SK-N-SH (cell line): ENCODE results near the gene AGL.

Experiments used
- CHD2 ChIP-seq: fragments of 150-350 bp; IDR thresholded peaks from 2 replicates; pipeline ENCODE4 v1.6.1; 2018; ENCODE audit warnings: low read length; ENCODE audit not compliant: partially characterized antibody
- EP300 ChIP-seq, 2 experiments: IDR thresholded peaks; 2 replicates each; pipeline versions ENCODE4 v1.4.0 to v1.6.1; 2012; ENCODE audit warnings: borderline replicate concordance in 1 of 2, low read depth in 1 of 2, low read length in 1 of 2
- EZH2phosphoT487 ChIP-seq: fragments of 200-600 bp; sonication (generic); IDR thresholded peaks from 2 replicates; pipeline ENCODE4 v1.6.1; 2017; ENCODE audit warnings: low read depth, mixed run types, mild to moderate bottlenecking, antibody characterized with exemption, moderate library complexity, borderline replicate concordance
- FOXM1 ChIP-seq: IDR thresholded peaks from 2 replicates; pipeline ENCODE4 v1.4.0; 2012; ENCODE audit warnings: low read depth, mild to moderate bottlenecking
- GABPA ChIP-seq: IDR thresholded peaks from 2 replicates; pipeline ENCODE4 v1.4.0; 2012; ENCODE audit warnings: low read depth, mild to moderate bottlenecking
- NFIC ChIP-seq: IDR thresholded peaks from 2 replicates; pipeline ENCODE4 v1.4.0; 2012; ENCODE audit warnings: borderline replicate concordance
- RAD21 ChIP-seq: IDR thresholded peaks from 2 replicates; pipeline ENCODE4 v1.6.1; 2012; ENCODE audit warnings: mild to moderate bottlenecking, low read length

DNA sequence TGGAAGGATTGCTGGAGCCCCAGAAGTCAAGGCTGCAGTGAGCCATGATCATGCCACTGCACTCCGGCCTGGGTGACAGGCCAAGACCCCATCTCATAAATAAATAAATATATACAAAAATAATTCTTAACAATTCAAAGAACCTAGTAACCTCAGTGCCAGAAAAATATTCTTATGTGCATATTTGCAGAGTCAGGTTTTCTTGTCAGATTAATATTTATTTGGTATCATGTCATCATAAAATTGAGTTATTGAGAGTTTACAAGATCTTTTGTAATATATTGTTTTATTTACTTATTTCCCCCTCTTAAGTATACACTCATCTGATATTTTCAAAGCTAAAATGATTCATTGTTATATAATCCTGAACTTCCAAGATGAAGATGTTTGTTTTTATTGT lies 24.5 kb upstream of the AGL start:
- TF ChIP-seq CHD2 (no peak), EZH2phosphoT487 (no peak), RAD21 (no peak), EP300 (IDR thresholded peaks at IDR 0.05; ENCODE audit: borderline replicate concordance in 1 of 2, low read depth in 1 of 2, low read length in 1 of 2) (no peak), NFIC (no peak), GABPA (no peak), FOXM1 (no peak)
